Endothelial cell (in vitro differentiated cells): Measurements from ENCODE around the gene ABHD12B. TPM values are rescaled to one million over a fixed set of nuclear protein-coding genes. Genes with fewer than 3 reads are reported as not detected.

Experiments
- DNase-seq: peaks from one replicate; pipeline ENCODE4 v3.0.0; 2021; ENCODE audit warnings: low spot score
- H3K27ac Mint-ChIP-seq: one replicate; pipeline ENCODE4 v1.8.0; 2021; ENCODE audit warnings: mixed read lengths, inconsistent platforms; ENCODE audit not compliant: unreplicated experiment
- H3K27me3 Mint-ChIP-seq: one replicate; pipeline ENCODE4 v1.8.0; 2021; ENCODE audit warnings: mild to moderate bottlenecking, moderate library complexity, mixed read lengths, inconsistent platforms; ENCODE audit not compliant: unreplicated experiment
- H3K36me3 Mint-ChIP-seq: one replicate; pipeline ENCODE4 v1.8.0; 2021; ENCODE audit warnings: mild to moderate bottlenecking, low read depth, mixed read lengths, inconsistent platforms; ENCODE audit not compliant: unreplicated experiment
- H3K4me1 Mint-ChIP-seq: one replicate; pipeline ENCODE4 v1.8.0; 2021; ENCODE audit warnings: mild to moderate bottlenecking, mixed read lengths, inconsistent platforms; ENCODE audit not compliant: unreplicated experiment
- H3K4me3 Mint-ChIP-seq: one replicate; pipeline ENCODE4 v1.8.0; 2021; ENCODE audit warnings: mild to moderate bottlenecking, mixed read lengths, inconsistent platforms; ENCODE audit not compliant: unreplicated experiment
- H3K9me3 Mint-ChIP-seq: one replicate; pipeline ENCODE4 v1.8.0; 2021; ENCODE audit warnings: mixed read lengths, inconsistent platforms; ENCODE audit not compliant: unreplicated experiment
- CTCF ChIP-seq: fragments of 200-600 bp; sonication (generic); IDR thresholded peaks from one replicate; pipeline ENCODE4 v1.5.0; 2021; ENCODE audit warnings: antibody characterized with exemption; ENCODE audit not compliant: unreplicated experiment
- total RNA-seq: library from RNA; stranded (reverse); fragmentation: NEBNext Ultra II Directional; extraction: Animal tissue kit (Norgen Biotek cat#: 25700); gene quantifications from one replicate; pipeline ENCODE4 v1.2.1, GENCODE V29; 2021; ENCODE audit not compliant: unreplicated experiment

The ABHD12B gene
- total RNA-seq, 1 donor from 2014 or later, result 2.7 TPM

- Mint-ChIP-seq H3K27ac (no peak overlapping the region), H3K4me1 (peaks cover 7% of the 10 kb centered on the region), H3K9me3 (no peaks in the 10 kb centered on the region), H3K4me3 (no peak overlapping the region), H3K27me3 (peaks cover 6% of the 10 kb centered on the region), H3K36me3 (no peaks in the 10 kb centered on the region)
- DNase-seq, result no peak
- no peak for TF ChIP-seq CTCF
Observed at GRCh38 chr14:50947446-50947845, 75.6 kb downstream of the ABHD12B start.

- no peak for DNase-seq
- TF ChIP-seq CTCF, result no peak
- peaks cover 6% of the 10 kb centered on the region for H3K27me3 Mint-ChIP-seq
- H3K4me1 Mint-ChIP-seq, result peaks cover 4% of the 10 kb centered on the region
- H3K36me3 Mint-ChIP-seq, result no peaks in the 10 kb centered on the region
- H3K9me3 Mint-ChIP-seq, result no peaks in the 10 kb centered on the region
- no peak overlapping the region for H3K27ac Mint-ChIP-seq
- no peak overlapping the region for H3K4me3 Mint-ChIP-seq
Observed at GRCh38 chr14:50948205-50948604, 76.4 kb downstream of the ABHD12B start.

- no peaks in the 10 kb centered on the region for H3K9me3 Mint-ChIP-seq
- H3K4me1 Mint-ChIP-seq, result no peaks in the 10 kb centered on the region
- no peaks in the 10 kb centered on the region for H3K36me3 Mint-ChIP-seq
- no peak overlapping the region for H3K4me3 Mint-ChIP-seq
- no peak for TF ChIP-seq CTCF
- no peak for DNase-seq
- H3K27me3 Mint-ChIP-seq, result peaks cover 2% of the 10 kb centered on the region
- no peak overlapping the region for H3K27ac Mint-ChIP-seq
Observed at GRCh38 chr14:50951032-50951431, 79.2 kb downstream of the ABHD12B start.

- Mint-ChIP-seq H3K27me3 (no peaks in the 10 kb centered on the region), H3K27ac (no peak overlapping the region), H3K9me3 (no peaks in the 10 kb centered on the region), H3K36me3 (no peaks in the 10 kb centered on the region), H3K4me1 (no peaks in the 10 kb centered on the region), H3K4me3 (no peak overlapping the region)
- TF ChIP-seq CTCF, result no peak
- DNase-seq, result no peak
Observed at GRCh38 chr14:50953502-50953901, 81.6 kb downstream of the ABHD12B start.

Other genes starting within 250 kb of the ABHD12B start
- 24.0 TPM for gene SAV1, start 203.7 kb upstream of the ABHD12B start, total RNA-seq
- gene NIN, start 40.9 kb upstream of the ABHD12B start, total RNA-seq, result 50.0 TPM
- 21.1 TPM for gene PYGL, start 72.4 kb downstream of the ABHD12B start, total RNA-seq
- 2.3 TPM for gene TRIM9, start 223.1 kb downstream of the ABHD12B start, total RNA-seq